Endodermal cell (in vitro differentiated cells): Measurements from ENCODE around the gene MAFB. TPM values are rescaled to one million over a fixed set of nuclear protein-coding genes. Genes with fewer than 3 reads are reported as not detected.

Source experiments
- DNase-seq: peaks from one replicate; pipeline ENCODE4 v3.0.0-alpha.2; 2017
- H3K27ac ChIP-seq: 2 replicates; pipeline ENCODE4 v1.5.1; 2013; ENCODE audit warnings: mild to moderate bottlenecking, low read depth, low read length, moderate library complexity
- H3K27me3 ChIP-seq: 2 replicates; pipeline ENCODE4 v1.6.1; 2013; ENCODE audit warnings: mild to moderate bottlenecking, low read length, moderate library complexity; ENCODE audit not compliant: insufficient read depth, control insufficient read depth, poor library complexity, severe bottlenecking
- H3K36me3 ChIP-seq: 2 replicates; pipeline ENCODE4 v1.7.0; 2013; ENCODE audit warnings: mild to moderate bottlenecking, low read length, moderate library complexity; ENCODE audit not compliant: control insufficient read depth, insufficient read depth
- H3K4me1 ChIP-seq: one replicate; pipeline ENCODE4 v1.7.0; 2013; ENCODE audit warnings: low read length; ENCODE audit not compliant: control insufficient read depth, insufficient read depth
- H3K4me3 ChIP-seq: 2 replicates; pipeline ENCODE4 v1.5.1; 2013; ENCODE audit warnings: mild to moderate bottlenecking, low read length, moderate library complexity
- H3K9ac ChIP-seq: 2 replicates; pipeline ENCODE4 v1.6.1; 2013; ENCODE audit warnings: mild to moderate bottlenecking, low read length, moderate library complexity; ENCODE audit not compliant: poor library complexity, severe bottlenecking; ENCODE audit errors: extremely low read depth
- H3K9me3 ChIP-seq: 2 replicates; pipeline ENCODE4 v1.6.1; 2013; ENCODE audit warnings: mild to moderate bottlenecking, low read length, moderate library complexity; ENCODE audit not compliant: control insufficient read depth
- H3K27ac Mint-ChIP-seq: 2 replicates; pipeline ENCODE4 v1.8.0; 2020; ENCODE audit warnings: mixed read lengths
- H3K27me3 Mint-ChIP-seq: 2 replicates; pipeline ENCODE4 v1.8.0; 2021; ENCODE audit warnings: mild to moderate bottlenecking, mixed read lengths; ENCODE audit not compliant: insufficient read depth
- H3K36me3 Mint-ChIP-seq: 2 replicates; pipeline ENCODE4 v1.8.0; 2020; ENCODE audit warnings: low read depth, mixed read lengths
- H3K4me1 Mint-ChIP-seq: 2 replicates; pipeline ENCODE4 v1.8.0; 2020; ENCODE audit warnings: mixed read lengths
- H3K4me3 Mint-ChIP-seq: 2 replicates; pipeline ENCODE4 v1.8.0; 2020; ENCODE audit warnings: mild to moderate bottlenecking, moderate library complexity, mixed read lengths
- H3K9me3 Mint-ChIP-seq: 2 replicates; pipeline ENCODE4 v1.8.0; 2020; ENCODE audit warnings: mild to moderate bottlenecking, mixed read lengths
- CTCF ChIP-seq: fragments of 200-600 bp; sonication (generic); conservative IDR thresholded peaks from 2 replicates; pipeline ENCODE4 v1.5.0; 2021; ENCODE audit warnings: antibody characterized with exemption, mild to moderate bottlenecking
- WGBS, 2 experiments: methylation state at CpG; one replicate each; pipeline versions ENCODE4 v1.1.5 to v1.1.7; 2013; ENCODE audit warnings: missing lambda C conversion rate in 2 of 2, mixed read lengths in 1 of 2; ENCODE audit not compliant: insufficient coverage in 1 of 2, insufficient read length in 1 of 2; 5-methylcytosine and 5-hydroxymethylcytosine counted together
- total RNA-seq, 2 donors: library from RNA; stranded (reverse); fragmentation: NEBNext Ultra II Directional in 1 of 2; extraction: Animal tissue kit (Norgen Biotek cat#: 25700) in 1 of 2; gene quantifications; 2 replicates in 1 of 2; 3 replicates in 1 of 2; pipeline ENCODE4 v1.2.1, GENCODE V29; 2021

The MAFB gene
- total RNA-seq, 2 donors from 2014 or later, result 0.90 to 1.5 TPM

GRCh38 chr20:40644863-40645262 lies 44.2 kb downstream of the MAFB start:
- no peaks in the 10 kb centered on the region for H3K36me3 ChIP-seq

GRCh38 chr20:40643891-40644290 lies 45.1 kb downstream of the MAFB start:
- H3K27me3 Mint-ChIP-seq, result no peaks in the 10 kb centered on the region
- DNase-seq, result peak; percentile 40
- 69 to 76% methylated on average over 4 to 5 of the region's 5 CpGs for WGBS, 2 experiments

More at GRCh38 chr20:40644863-40645262, 44.2 kb downstream of the MAFB start:
- Histone ChIP-seq H3K4me3 (no peak overlapping the region), H3K27me3 (no peaks in the 10 kb centered on the region), H3K9ac (no peak overlapping the region), H3K9me3 (no peaks in the 10 kb centered on the region), H3K4me1 (no peaks in the 10 kb centered on the region), H3K27ac (no peak overlapping the region)
- Mint-ChIP-seq H3K9me3 (no peaks in the 10 kb centered on the region), H3K36me3 (no peaks in the 10 kb centered on the region), H3K4me1 (no peaks in the 10 kb centered on the region), H3K4me3 (no peak overlapping the region), H3K27ac (no peak overlapping the region), H3K27me3 (no peaks in the 10 kb centered on the region)
- TF ChIP-seq CTCF, result no peak
- WGBS, 2 experiments, result 89 to 90% methylated on average over 2 of the region's 2 CpGs
- DNase-seq, result no peak

GRCh38 chr20:40641809-40642208 lies 47.2 kb downstream of the MAFB start:
- H3K27me3 ChIP-seq, result peaks cover 7% of the 10 kb centered on the region
- no peak overlapping the region for H3K4me3 ChIP-seq
- no peaks in the 10 kb centered on the region for H3K4me1 ChIP-seq
- H3K27ac ChIP-seq, result no peak overlapping the region
- TF ChIP-seq CTCF, result no peak
- Mint-ChIP-seq H3K4me3 (no peak overlapping the region), H3K4me1 (no peaks in the 10 kb centered on the region), H3K27ac (no peak overlapping the region), H3K36me3 (no peaks in the 10 kb centered on the region), H3K27me3 (no peaks in the 10 kb centered on the region), H3K9me3 (no peaks in the 10 kb centered on the region)
- 77 to 86% methylated on average over 2 to 4 of the region's 4 CpGs for WGBS, 2 experiments
- DNase-seq, result no peak
- H3K9me3 ChIP-seq, result no peaks in the 10 kb centered on the region
- H3K9ac ChIP-seq, result no peak overlapping the region
- no peaks in the 10 kb centered on the region for H3K36me3 ChIP-seq

More at GRCh38 chr20:40643891-40644290, 45.1 kb downstream of the MAFB start:
- H3K9ac ChIP-seq, result no peak overlapping the region
- no peaks in the 10 kb centered on the region for H3K4me1 ChIP-seq
- Mint-ChIP-seq H3K4me1 (no peaks in the 10 kb centered on the region), H3K27ac (no peak overlapping the region), H3K36me3 (no peaks in the 10 kb centered on the region), H3K9me3 (no peaks in the 10 kb centered on the region), H3K4me3 (no peak overlapping the region)
- no peak for TF ChIP-seq CTCF
- H3K27me3 ChIP-seq, result peaks cover 7% of the 10 kb centered on the region
- no peaks in the 10 kb centered on the region for H3K36me3 ChIP-seq
- H3K27ac ChIP-seq, result no peak overlapping the region
- H3K4me3 ChIP-seq, result no peak overlapping the region
- H3K9me3 ChIP-seq, result no peaks in the 10 kb centered on the region
